Left lung (tissue), 10 donors: ENCODE results near the gene MAPK13. TPM values are rescaled to one million over a fixed set of nuclear protein-coding genes. Genes with fewer than 3 reads are reported as not detected.

Source experiments
- ATAC-seq: fragments of 200-7000 bp; cut with Tn5 transposase; one replicate; pipeline ENCODE4 v1.9.1; 2020; ENCODE audit warnings: moderate library complexity
- DNase-seq, 4 donors: peaks; one replicate each; pipeline ENCODE4 v3.0.0-alpha.2; 2013 to 2020
- H3K27ac ChIP-seq, 2 donors: fragments of 200-600 bp; sonication (generic) in 1 of 2; one replicate each; pipeline versions ENCODE4 v1.5.0 to v1.8.0; 2020 to 2021
- H3K27me3 ChIP-seq, 2 donors: fragments of 200-600 bp; sonication (generic) in 1 of 2; one replicate each; pipeline versions ENCODE4 v1.5.0 to v1.8.0; 2020 to 2021
- H3K36me3 ChIP-seq, 2 donors: fragments of 200-600 bp; sonication (generic) in 1 of 2; one replicate each; pipeline versions ENCODE4 v1.5.0 to v1.8.0; 2020 to 2021
- H3K4me1 ChIP-seq, 2 donors: fragments of 200-600 bp; one replicate each; pipeline ENCODE4 v1.8.0; 2021
- H3K4me3 ChIP-seq, 2 donors: fragments of 200-600 bp; sonication (generic) in 1 of 2; one replicate each; pipeline versions ENCODE4 v1.5.0 to v1.8.0; 2020 to 2021; ENCODE audit warnings: mild to moderate bottlenecking in 1 of 2
- H3K9me3 ChIP-seq, 2 donors: fragments of 200-600 bp; sonication (generic) in 1 of 2; one replicate each; pipeline versions ENCODE4 v1.5.0 to v1.8.0; 2020 to 2021
- CTCF ChIP-seq, 2 donors: fragments of 200-600 bp; sonication (generic) in 1 of 2; IDR thresholded peaks; one replicate each; pipeline versions ENCODE4 v1.5.0 to v1.8.0; 2021; ENCODE audit warnings: antibody characterized with exemption in 2 of 2
- intact Hi-C, 2 donors: fragments of 100-400 bp; cut with DNase I; formaldehyde crosslinking; loops; one replicate each; pipeline versions ENCODE4 v1.11.2 to v1.14.2; 2022
- polyA plus RNA-seq, 6 donors: library from polyadenylated mRNA; unstranded; fragments of 120-200 nt; gene quantifications; one replicate each; pipeline ENCODE4 v1.2.1, GENCODE V29; 2013; ENCODE audit not compliant: insufficient read length in 6 of 6
- total RNA-seq, 2 donors: library from RNA; stranded (reverse); fragmentation: NEBNext Ultra II Directional; extraction: Animal tissue kit (Norgen Biotek cat#: 25700); gene quantifications; one replicate each; pipeline ENCODE4 v1.2.1, GENCODE V29; 2021
- donor health status: DM: no; HTN: yes; CAD: no.
- donor health status: DM: no; HTN: no; CAD: no.

Gene MAPK13
- total and polyA plus RNA-seq, 8 donors = 15.7 to 89.7 (median 18.2) TPM

DNA sequence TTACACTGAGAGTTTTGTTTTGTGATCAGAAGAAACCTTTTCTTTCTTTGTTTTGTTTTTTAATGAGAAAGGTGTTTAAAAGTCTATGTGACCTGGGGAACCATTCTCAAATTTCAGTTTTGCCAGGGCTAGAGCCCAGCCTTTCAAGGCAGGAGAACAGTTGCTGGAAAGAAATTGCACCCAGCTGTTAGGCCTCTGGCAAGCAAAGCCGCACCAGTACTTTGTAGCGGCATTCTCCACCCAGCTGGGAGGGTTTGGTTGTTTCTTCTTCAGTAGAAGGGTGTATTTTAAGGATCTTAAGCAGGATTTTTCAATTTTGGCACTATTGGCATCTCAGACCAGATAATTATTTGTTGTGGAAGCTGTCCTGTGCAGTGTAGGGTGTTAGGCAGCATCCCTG, 16.6 kb upstream of the MAPK13 start:
- peak overlapping the region in 1 of 2 donors; percentile 31 for H3K27ac ChIP-seq

GRCh38 chr6:36114798-36115408, 15.4 kb upstream of the MAPK13 start:
- DNase-seq (no peak), ATAC-seq (no peak)
- peaks cover 0 to 57% of the 10 kb centered on the region in 2 donors for H3K4me1 ChIP-seq
- H3K4me3 ChIP-seq = no peak overlapping the region
- H3K27ac ChIP-seq = peak overlapping the region in 1 of 2 donors; percentile 31
- no peaks in the 10 kb centered on the region for H3K9me3 ChIP-seq
- peaks cover 0 to 41% of the 10 kb centered on the region in 2 donors for H3K36me3 ChIP-seq
- TF ChIP-seq CTCF (IDR thresholded peaks at IDR 0.05) = no peak
- intact Hi-C loops = no loop called here
- H3K27me3 ChIP-seq = no peaks in the 10 kb centered on the region

More for the DNA sequence above, 16.6 kb upstream of the MAPK13 start:
- intact Hi-C loops = no loop called here
- H3K4me3 ChIP-seq = no peak overlapping the region
- no peak for TF ChIP-seq CTCF (IDR thresholded peaks at IDR 0.05)
- H3K27me3 ChIP-seq = no peaks in the 10 kb centered on the region
- ATAC-seq = no peak
- H3K4me1 ChIP-seq = peaks cover 0 to 45% of the 10 kb centered on the region in 2 donors
- peaks cover 0 to 52% of the 10 kb centered on the region in 2 donors for H3K36me3 ChIP-seq
- H3K9me3 ChIP-seq = no peaks in the 10 kb centered on the region
- no peak for DNase-seq

DNA sequence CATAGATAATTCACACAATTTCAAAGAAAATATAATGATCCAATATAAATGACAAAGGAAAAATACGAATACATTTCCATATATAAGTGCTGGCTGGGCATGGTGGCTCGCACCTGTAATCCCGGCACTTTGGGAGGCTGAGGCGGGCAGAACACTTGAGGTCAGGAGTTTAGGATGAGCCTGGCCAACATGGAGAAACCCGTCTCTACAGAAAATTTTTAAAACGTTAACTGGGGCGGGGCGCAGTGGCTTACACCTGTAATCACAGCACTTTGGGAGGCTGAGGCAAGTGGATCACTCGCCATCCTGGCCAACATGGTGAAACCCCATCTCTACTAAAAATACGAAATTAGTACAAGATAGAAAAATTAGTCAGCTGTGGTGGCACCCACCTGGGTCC, 14.9 kb upstream of the MAPK13 start:
- intact Hi-C loops = no loop called here
- no peak for TF ChIP-seq CTCF (IDR thresholded peaks at IDR 0.05)
- no peak overlapping the region for H3K4me3 ChIP-seq

GRCh38 chr6:36116066-36116864, 14.0 kb upstream of the MAPK13 start:
- Histone ChIP-seq H3K4me1 (peaks cover 5 to 70% of the 10 kb centered on the region in 2 donors), H3K27me3 (no peaks in the 10 kb centered on the region), H3K36me3 (peaks cover 0 to 28% of the 10 kb centered on the region in 2 donors), H3K4me3 (no peak overlapping the region), H3K9me3 (no peaks in the 10 kb centered on the region), H3K27ac (peak overlapping the region in 1 of 2 donors; percentile 91)
- TF ChIP-seq CTCF (IDR thresholded peaks at IDR 0.05) = no peak
- no peak for DNase-seq
- intact Hi-C loops = no loop called here
- no peak for ATAC-seq

More for the DNA sequence above, 14.9 kb upstream of the MAPK13 start:
- peaks cover 0 to 36% of the 10 kb centered on the region in 2 donors for H3K36me3 ChIP-seq
- DNase-seq = no peak
- H3K27me3 ChIP-seq = no peaks in the 10 kb centered on the region
- no peak for ATAC-seq
- H3K4me1 ChIP-seq = peaks cover 0 to 62% of the 10 kb centered on the region in 2 donors
- H3K27ac ChIP-seq = peak overlapping the region in 1 of 2 donors; percentile 31
- no peaks in the 10 kb centered on the region for H3K9me3 ChIP-seq

DNA sequence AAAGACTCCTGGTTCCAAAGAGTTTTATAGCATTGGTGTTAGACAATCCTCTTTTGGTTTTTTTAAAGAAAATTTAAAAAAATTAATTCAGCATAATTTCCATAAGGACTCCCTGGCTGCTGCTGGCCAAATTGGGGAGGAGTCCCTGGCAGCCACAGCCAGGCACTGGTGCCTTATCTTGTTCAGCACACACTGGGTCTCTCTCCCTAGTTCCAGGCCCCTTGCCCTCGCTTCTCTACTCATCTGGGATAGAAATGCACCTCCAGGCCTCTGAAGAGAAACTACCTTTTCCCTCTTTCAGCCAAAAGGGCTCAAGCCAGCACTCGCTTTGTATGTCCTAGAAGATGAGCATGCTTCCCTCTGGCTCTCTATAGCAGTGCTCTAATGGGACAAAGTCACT, 13.4 kb upstream of the MAPK13 start:
- Histone ChIP-seq H3K27ac (peak overlapping the region in 1 of 2 donors; percentile 91), H3K9me3 (no peaks in the 10 kb centered on the region), H3K4me3 (no peak overlapping the region), H3K27me3 (no peaks in the 10 kb centered on the region), H3K36me3 (peaks cover 0 to 21% of the 10 kb centered on the region in 2 donors), H3K4me1 (peaks cover 5 to 77% of the 10 kb centered on the region in 2 donors)
- no peak for TF ChIP-seq CTCF (IDR thresholded peaks at IDR 0.05)
- ATAC-seq (no peak), DNase-seq (no peak)
- intact Hi-C loops = no loop called here
